HepG2 (cell line): ENCODE data around the gene GNAL. TPM values are rescaled to one million over a fixed set of nuclear protein-coding genes. Genes with fewer than 3 reads are reported as not detected.
A peak's percentile ranks its signal among the peaks of the same experiment; 100 is the strongest.

Experiments used
- ATF6 ChIP-seq: sonication (generic); formaldehyde crosslinking; conservative IDR thresholded peaks from 2 replicates; pipeline ENCODE4 v1.4.0; 2020; ENCODE audit warnings: missing genetic modification reagents
- CBX2 ChIP-seq, 2 experiments: fragments of 200-600 bp in 1 of 2; sonication (generic); formaldehyde crosslinking in 1 of 2; IDR thresholded peaks; 2 replicates each; pipeline versions ENCODE4 v1.7.0 to v1.8.1; 2018 to 2022; ENCODE audit warnings: low read depth in 2 of 2, low read length in 1 of 2, mild to moderate bottlenecking in 1 of 2, missing genetic modification reagents in 1 of 2
- HES4 ChIP-seq: sonication (generic); formaldehyde crosslinking; IDR thresholded peaks from 2 replicates; pipeline ENCODE4 v1.9.0; 2021; ENCODE audit warnings: mild to moderate bottlenecking, missing genetic modification reagents, borderline replicate concordance
- HMGXB3 ChIP-seq: sonication (generic); formaldehyde crosslinking; IDR thresholded peaks from 2 replicates; pipeline ENCODE4 v1.4.0; 2020; ENCODE audit warnings: missing genetic modification reagents, borderline replicate concordance
- JUND ChIP-seq: sonication (generic); formaldehyde crosslinking; IDR thresholded peaks from 2 replicates; pipeline ENCODE4 v1.8.0; 2022; ENCODE audit warnings: mild to moderate bottlenecking, missing genetic modification reagents
- NFIB ChIP-seq: sonication (generic); formaldehyde crosslinking; IDR thresholded peaks from 2 replicates; pipeline ENCODE4 v1.9.0; 2021; ENCODE audit warnings: missing genetic modification reagents, mild to moderate bottlenecking, borderline replicate concordance
- SRF ChIP-seq: IDR thresholded peaks from 2 replicates; pipeline ENCODE4 v1.6.1; 2011; ENCODE audit warnings: mild to moderate bottlenecking, low read depth, low read length, moderate library complexity
- TGIF2 ChIP-seq: IDR thresholded peaks from 2 replicates; pipeline ENCODE4 v1.6.1; 2016; ENCODE audit warnings: control low read depth, missing compliant biosample characterization
- YEATS4 ChIP-seq: sonication (generic); formaldehyde crosslinking; IDR thresholded peaks from 2 replicates; pipeline ENCODE4 v1.4.0; 2020; ENCODE audit warnings: missing genetic modification reagents, borderline replicate concordance
- ZBTB37 ChIP-seq: sonication (generic); formaldehyde crosslinking; IDR thresholded peaks from 2 replicates; pipeline ENCODE4 v1.4.0; 2020; ENCODE audit warnings: mild to moderate bottlenecking, missing genetic modification reagents
- ZBTB7B ChIP-seq: sonication (generic); formaldehyde crosslinking; IDR thresholded peaks from 2 replicates; pipeline ENCODE4 v1.4.0; 2020; ENCODE audit warnings: missing genetic modification reagents
- ZNF263 ChIP-seq: sonication (generic); formaldehyde crosslinking; IDR thresholded peaks from 2 replicates; pipeline ENCODE4 v1.4.0; 2020; ENCODE audit warnings: missing genetic modification reagents
- ZNF30 ChIP-seq: sonication (generic); formaldehyde crosslinking; IDR thresholded peaks from 2 replicates; pipeline ENCODE4 v1.5.0; 2020; ENCODE audit warnings: mild to moderate bottlenecking, missing genetic modification reagents
- ZNF317 ChIP-seq: sonication (generic); formaldehyde crosslinking; IDR thresholded peaks from 2 replicates; pipeline ENCODE4 v1.5.0; 2020; ENCODE audit warnings: mild to moderate bottlenecking, missing genetic modification reagents
- ZNF382 ChIP-seq: sonication (generic); formaldehyde crosslinking; IDR thresholded peaks from 2 replicates; pipeline ENCODE4 v1.5.0; 2020; ENCODE audit warnings: missing genetic modification reagents, mild to moderate bottlenecking, borderline replicate concordance
- ZNF557 ChIP-seq: sonication (generic); formaldehyde crosslinking; IDR thresholded peaks from 2 replicates; pipeline ENCODE4 v1.4.0; 2020; ENCODE audit warnings: missing genetic modification reagents
- ZNF766 ChIP-seq: sonication (generic); formaldehyde crosslinking; IDR thresholded peaks from 2 replicates; pipeline ENCODE4 v1.5.0; 2020; ENCODE audit warnings: missing genetic modification reagents, borderline replicate concordance
- ZNF776 ChIP-seq: sonication (generic); formaldehyde crosslinking; IDR thresholded peaks from 2 replicates; pipeline ENCODE4 v1.4.0; 2020; ENCODE audit warnings: mild to moderate bottlenecking, missing genetic modification reagents
- ZNF891 ChIP-seq: sonication (generic); formaldehyde crosslinking; IDR thresholded peaks from 2 replicates; pipeline ENCODE4 v1.5.0; 2020; ENCODE audit warnings: mild to moderate bottlenecking, missing genetic modification reagents
- ZUFSP ChIP-seq: sonication (generic); formaldehyde crosslinking; IDR thresholded peaks from 2 replicates; pipeline ENCODE4 v1.9.0; 2021; ENCODE audit warnings: missing genetic modification reagents, mild to moderate bottlenecking, borderline replicate concordance
- polyA plus RNA-seq, 8 experiments: library from polyadenylated mRNA; depleted of rRNA in 3 of 8; stranded (reverse) in 7 of 8; unstranded in 1 of 8; fragments of >200 nt; fragmentation: Illumina TruSeq in 4 of 8; extraction: Trizol in 4 of 8; gene quantifications; 2 replicates each; pipeline versions ENCODE4 v1.2.1 to v1.2.3, GENCODE V29; 2011 to 2016; ENCODE audit warnings: low read depth in 4 of 8, missing spikeins in 1 of 8, mixed read lengths in 1 of 8; ENCODE audit not compliant: insufficient read depth in 1 of 8
- total RNA-seq, 5 experiments: library from RNA; depleted of rRNA; stranded (reverse); fragments of >200 nt; fragmentation: Illumina TruSeq; extraction: Trizol; gene quantifications; 2 replicates each; pipeline ENCODE4 v1.2.3, GENCODE V29; 2016; ENCODE audit warnings: low read depth in 1 of 5

The GNAL gene
- total and polyA plus RNA-seq, 2 of the 13 experiments (the other 11 are each of a cell fraction or from before 2014, with no cell fraction given) = 0.87 to 1.4 TPM

GRCh38 chr18:11851146-11851805 lies 162.2 kb downstream of the GNAL start, which contains the start of gene CHMP1B (continued):
- TF ChIP-seq ZNF766 (CRISPR knock-in tag) (no peak; the same call in 1 of the 2 replicates), TGIF2 (peak; percentile 84), ZBTB7B (CRISPR knock-in tag) (peak; percentile 88), ZNF557 (CRISPR knock-in tag) (peak; percentile 42; the same call in 1 of the 2 replicates), ZUFSP (CRISPR knock-in tag) (no peak), ZNF317 (CRISPR knock-in tag) (peak; percentile 40; the same call in 1 of the 2 replicates), ZNF263 (CRISPR knock-in tag) (no peak), JUND (CRISPR knock-in tag) (0 out of 2 replicates have a peak, but pooled peaks have one; percentile 35), SRF (peak; percentile 90), ZBTB37 (CRISPR knock-in tag) (0 out of 2 replicates have a peak, but pooled peaks have one; percentile 20), ATF6 (CRISPR knock-in tag) (no peak), YEATS4 (CRISPR knock-in tag) (peak; percentile 56; the same call in 1 of the 2 replicates), HMGXB3 (CRISPR knock-in tag) (peak; percentile 71; the same call in 1 of the 2 replicates), ZNF776 (CRISPR knock-in tag) (no peak), HES4 (CRISPR knock-in tag) (no peak), ZNF30 (CRISPR knock-in tag) (no peak), NFIB (CRISPR knock-in tag) (no peak), ZNF891 (peak; percentile 70), ZNF382 (CRISPR knock-in tag) (no peak), CBX2 (IDR thresholded peaks at IDR 0.05; ENCODE audit: low read depth, low read length) (no peak), CBX2 (CRISPR knock-in tag; IDR thresholded peaks at IDR 0.05; ENCODE audit: low read depth) (no peak)
